ENCODE measurements around the gene IKZF3. TPM values are rescaled to one million over a fixed set of nuclear protein-coding genes. Genes with fewer than 3 reads are reported as not detected.

IKZF3 gene
- polyA plus RNA-seq, 1 donor from 2014 or later = not detected

DNA sequence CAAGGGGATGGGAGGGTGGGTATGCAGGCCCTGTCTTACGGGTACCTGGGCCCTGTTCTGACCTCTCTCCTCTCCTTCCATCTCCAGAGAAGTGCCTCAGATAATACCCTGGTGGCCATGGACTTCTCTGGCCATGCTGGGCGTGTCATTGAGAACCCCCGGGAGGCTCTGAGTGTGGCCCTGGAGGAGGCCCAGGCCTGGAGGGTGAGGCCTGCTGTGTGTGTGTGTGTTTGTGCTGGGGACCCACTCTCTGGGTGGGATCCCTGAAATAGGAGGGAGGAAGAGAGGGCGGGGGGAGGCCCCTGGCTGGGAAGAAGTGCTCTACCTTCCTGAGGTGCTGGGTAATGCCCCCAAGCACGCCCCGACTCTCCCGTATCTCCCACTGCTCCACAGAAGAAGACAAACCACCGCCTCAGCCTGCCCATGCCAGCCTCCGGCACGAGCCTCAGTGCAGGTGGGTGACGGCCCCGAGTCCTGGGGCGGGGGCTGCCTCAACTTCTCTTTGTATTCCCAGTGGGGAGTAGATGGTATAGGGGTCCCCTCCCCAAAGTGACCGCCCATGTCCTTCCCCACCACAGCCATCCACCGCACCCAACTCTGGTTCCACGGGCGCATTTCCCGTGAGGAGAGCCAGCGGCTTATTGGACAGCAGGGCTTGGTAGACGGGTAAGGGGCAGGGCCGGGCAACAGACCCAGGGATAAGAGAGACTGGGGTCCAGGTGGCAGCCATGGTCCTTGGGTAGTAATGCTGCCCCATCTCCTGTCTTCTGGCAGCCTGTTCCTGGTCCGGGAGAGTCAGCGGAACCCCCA lies 118.6 kb downstream of the IKZF3 start:
- H2AFZ ChIP-seq (ENCODE audit: low read depth, low read length) = no peak overlapping the region
- peaks cover 8% of the 10 kb centered on the region for H3K27me3 ChIP-seq (ENCODE audit: insufficient read depth, low read depth, low read length)
- no peak overlapping the region for H3K4me2 ChIP-seq (ENCODE audit: low read length)
- H3K27ac ChIP-seq (ENCODE audit: low read length) = no peak overlapping the region
- H3K36me3 ChIP-seq (ENCODE audit: insufficient read depth, low read length) = no peaks in the 10 kb centered on the region
- no peak overlapping the region for H3K9ac ChIP-seq (ENCODE audit: low read length)
- no peaks in the 10 kb centered on the region for H3K79me2 ChIP-seq (replicated peaks; ENCODE audit: insufficient read depth, low read length)
- no peaks in the 10 kb centered on the region for H3K9me2 ChIP-seq (ENCODE audit: insufficient read depth, low read length)
- no peaks in the 10 kb centered on the region for H4K20me1 ChIP-seq (ENCODE audit: insufficient read depth)
- no peak overlapping the region for H3K4me3 ChIP-seq (ENCODE audit: low read length)
- no peaks in the 10 kb centered on the region for H3F3A ChIP-seq (ENCODE audit: insufficient read depth, low read length, poor library complexity, severe bottlenecking)
- no peaks in the 10 kb centered on the region for H3K9me3 ChIP-seq (ENCODE audit: low read length)
- TF ChIP-seq POLR2AphosphoS5 (IDR thresholded peaks at IDR 0.05) (no peak), TAF1 (IDR thresholded peaks at IDR 0.05; ENCODE audit: low read depth) (no peak), EP300 (conservative IDR thresholded peaks at IDR 0.05; ENCODE audit: poor library complexity, severe bottlenecking) (no peak), MXI1 (conservative IDR thresholded peaks at IDR 0.05; ENCODE audit: poor library complexity, severe bottlenecking) (no peak), RAD21 (conservative IDR thresholded peaks at IDR 0.05) (no peak), SMC3 (conservative IDR thresholded peaks at IDR 0.05; ENCODE audit: poor library complexity) (no peak)

DNA sequence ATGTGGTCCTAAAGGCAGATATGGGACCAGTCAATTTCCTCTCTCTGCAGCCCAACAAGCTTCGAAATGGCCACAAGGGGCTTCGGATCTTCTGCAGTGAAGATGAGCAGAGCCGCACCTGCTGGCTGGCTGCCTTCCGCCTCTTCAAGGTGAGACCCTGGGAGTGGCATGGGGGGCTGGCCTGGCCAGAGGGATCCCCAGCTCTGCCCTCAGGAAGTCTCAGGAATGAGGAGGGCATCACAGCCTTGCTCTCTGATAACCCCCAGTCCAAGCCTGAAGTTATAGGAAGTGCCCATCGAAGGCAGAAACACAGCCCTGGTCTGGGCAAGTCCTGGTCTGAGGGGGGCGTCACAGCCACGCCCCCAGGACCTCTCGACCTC lies 119.3 kb downstream of the IKZF3 start:
- H3K4me3 ChIP-seq (ENCODE audit: low read length) = no peak overlapping the region
- TF ChIP-seq POLR2AphosphoS5 (IDR thresholded peaks at IDR 0.05) (no peak), EP300 (conservative IDR thresholded peaks at IDR 0.05; ENCODE audit: poor library complexity, severe bottlenecking) (no peak), TAF1 (IDR thresholded peaks at IDR 0.05; ENCODE audit: low read depth) (no peak), SMC3 (conservative IDR thresholded peaks at IDR 0.05; ENCODE audit: poor library complexity) (no peak), RAD21 (conservative IDR thresholded peaks at IDR 0.05) (no peak), EZH2 (IDR thresholded peaks at IDR 0.05; ENCODE audit: borderline replicate concordance, insufficient read depth, low read length, poor library complexity, severe bottlenecking) (no peak), MXI1 (conservative IDR thresholded peaks at IDR 0.05; ENCODE audit: poor library complexity, severe bottlenecking) (no peak)
- TF ChIP-seq, protein P1, sequence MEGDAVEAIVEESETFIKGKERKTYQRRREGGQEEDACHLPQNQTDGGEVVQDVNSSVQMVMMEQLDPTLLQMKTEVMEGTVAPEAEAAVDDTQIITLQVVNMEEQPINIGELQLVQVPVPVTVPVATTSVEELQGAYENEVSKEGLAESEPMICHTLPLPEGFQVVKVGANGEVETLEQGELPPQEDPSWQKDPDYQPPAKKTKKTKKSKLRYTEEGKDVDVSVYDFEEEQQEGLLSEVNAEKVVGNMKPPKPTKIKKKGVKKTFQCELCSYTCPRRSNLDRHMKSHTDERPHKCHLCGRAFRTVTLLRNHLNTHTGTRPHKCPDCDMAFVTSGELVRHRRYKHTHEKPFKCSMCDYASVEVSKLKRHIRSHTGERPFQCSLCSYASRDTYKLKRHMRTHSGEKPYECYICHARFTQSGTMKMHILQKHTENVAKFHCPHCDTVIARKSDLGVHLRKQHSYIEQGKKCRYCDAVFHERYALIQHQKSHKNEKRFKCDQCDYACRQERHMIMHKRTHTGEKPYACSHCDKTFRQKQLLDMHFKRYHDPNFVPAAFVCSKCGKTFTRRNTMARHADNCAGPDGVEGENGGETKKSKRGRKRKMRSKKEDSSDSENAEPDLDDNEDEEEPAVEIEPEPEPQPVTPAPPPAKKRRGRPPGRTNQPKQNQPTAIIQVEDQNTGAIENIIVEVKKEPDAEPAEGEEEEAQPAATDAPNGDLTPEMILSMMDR (IDR thresholded peaks at IDR 0.05; ENCODE audit: poor library complexity, severe bottlenecking) = no peak
- TF ChIP-seq, protein P2, sequence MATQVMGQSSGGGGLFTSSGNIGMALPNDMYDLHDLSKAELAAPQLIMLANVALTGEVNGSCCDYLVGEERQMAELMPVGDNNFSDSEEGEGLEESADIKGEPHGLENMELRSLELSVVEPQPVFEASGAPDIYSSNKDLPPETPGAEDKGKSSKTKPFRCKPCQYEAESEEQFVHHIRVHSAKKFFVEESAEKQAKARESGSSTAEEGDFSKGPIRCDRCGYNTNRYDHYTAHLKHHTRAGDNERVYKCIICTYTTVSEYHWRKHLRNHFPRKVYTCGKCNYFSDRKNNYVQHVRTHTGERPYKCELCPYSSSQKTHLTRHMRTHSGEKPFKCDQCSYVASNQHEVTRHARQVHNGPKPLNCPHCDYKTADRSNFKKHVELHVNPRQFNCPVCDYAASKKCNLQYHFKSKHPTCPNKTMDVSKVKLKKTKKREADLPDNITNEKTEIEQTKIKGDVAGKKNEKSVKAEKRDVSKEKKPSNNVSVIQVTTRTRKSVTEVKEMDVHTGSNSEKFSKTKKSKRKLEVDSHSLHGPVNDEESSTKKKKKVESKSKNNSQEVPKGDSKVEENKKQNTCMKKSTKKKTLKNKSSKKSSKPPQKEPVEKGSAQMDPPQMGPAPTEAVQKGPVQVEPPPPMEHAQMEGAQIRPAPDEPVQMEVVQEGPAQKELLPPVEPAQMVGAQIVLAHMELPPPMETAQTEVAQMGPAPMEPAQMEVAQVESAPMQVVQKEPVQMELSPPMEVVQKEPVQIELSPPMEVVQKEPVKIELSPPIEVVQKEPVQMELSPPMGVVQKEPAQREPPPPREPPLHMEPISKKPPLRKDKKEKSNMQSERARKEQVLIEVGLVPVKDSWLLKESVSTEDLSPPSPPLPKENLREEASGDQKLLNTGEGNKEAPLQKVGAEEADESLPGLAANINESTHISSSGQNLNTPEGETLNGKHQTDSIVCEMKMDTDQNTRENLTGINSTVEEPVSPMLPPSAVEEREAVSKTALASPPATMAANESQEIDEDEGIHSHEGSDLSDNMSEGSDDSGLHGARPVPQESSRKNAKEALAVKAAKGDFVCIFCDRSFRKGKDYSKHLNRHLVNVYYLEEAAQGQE (IDR thresholded peaks at IDR 0.05; ENCODE audit: borderline replicate concordance) = no peak
- H3K27me3 ChIP-seq (ENCODE audit: insufficient read depth, low read depth, low read length) = peaks cover 13% of the 10 kb centered on the region
- no peak overlapping the region for H2AFZ ChIP-seq (ENCODE audit: low read depth, low read length)
- H4K20me1 ChIP-seq (ENCODE audit: insufficient read depth) = no peaks in the 10 kb centered on the region
- no peak overlapping the region for H3K4me2 ChIP-seq (ENCODE audit: low read length)
- no peaks in the 10 kb centered on the region for H3K9me2 ChIP-seq (ENCODE audit: insufficient read depth, low read length)
- no peaks in the 10 kb centered on the region for H3K36me3 ChIP-seq (ENCODE audit: insufficient read depth, low read length)
- no peak overlapping the region for H3K9ac ChIP-seq (ENCODE audit: low read length)
- H3K9me3 ChIP-seq (ENCODE audit: low read length) = no peaks in the 10 kb centered on the region
- no peaks in the 10 kb centered on the region for H3K79me2 ChIP-seq (replicated peaks; ENCODE audit: insufficient read depth, low read length)
- H3K27ac ChIP-seq (ENCODE audit: low read length) = no peak overlapping the region
- H3F3A ChIP-seq (ENCODE audit: insufficient read depth, low read length, poor library complexity, severe bottlenecking) = no peaks in the 10 kb centered on the region

Data from neural cell (in vitro differentiated cells).